Endothelial cell (in vitro differentiated cells): Measurements from ENCODE around the gene R3HDML. TPM values are rescaled to one million over a fixed set of nuclear protein-coding genes. Genes with fewer than 3 reads are reported as not detected.

Experiments used
- DNase-seq: peaks from one replicate; pipeline ENCODE4 v3.0.0; 2021; ENCODE audit warnings: low spot score
- H3K27ac Mint-ChIP-seq: one replicate; pipeline ENCODE4 v1.8.0; 2021; ENCODE audit warnings: mixed read lengths, inconsistent platforms; ENCODE audit not compliant: unreplicated experiment
- H3K27me3 Mint-ChIP-seq: one replicate; pipeline ENCODE4 v1.8.0; 2021; ENCODE audit warnings: mild to moderate bottlenecking, moderate library complexity, mixed read lengths, inconsistent platforms; ENCODE audit not compliant: unreplicated experiment
- H3K36me3 Mint-ChIP-seq: one replicate; pipeline ENCODE4 v1.8.0; 2021; ENCODE audit warnings: mild to moderate bottlenecking, low read depth, mixed read lengths, inconsistent platforms; ENCODE audit not compliant: unreplicated experiment
- H3K4me1 Mint-ChIP-seq: one replicate; pipeline ENCODE4 v1.8.0; 2021; ENCODE audit warnings: mild to moderate bottlenecking, mixed read lengths, inconsistent platforms; ENCODE audit not compliant: unreplicated experiment
- H3K4me3 Mint-ChIP-seq: one replicate; pipeline ENCODE4 v1.8.0; 2021; ENCODE audit warnings: mild to moderate bottlenecking, mixed read lengths, inconsistent platforms; ENCODE audit not compliant: unreplicated experiment
- H3K9me3 Mint-ChIP-seq: one replicate; pipeline ENCODE4 v1.8.0; 2021; ENCODE audit warnings: mixed read lengths, inconsistent platforms; ENCODE audit not compliant: unreplicated experiment
- total RNA-seq: library from RNA; stranded (reverse); fragmentation: NEBNext Ultra II Directional; extraction: Animal tissue kit (Norgen Biotek cat#: 25700); gene quantifications from one replicate; pipeline ENCODE4 v1.2.1, GENCODE V29; 2021; ENCODE audit not compliant: unreplicated experiment
- TF ChIP-seq, protein P1 (sequence below): fragments of 200-600 bp; sonication (generic); IDR thresholded peaks from one replicate; pipeline ENCODE4 v1.5.0; 2021; ENCODE audit warnings: antibody characterized with exemption; ENCODE audit not compliant: unreplicated experiment

Gene R3HDML
- total RNA-seq, 1 donor from 2014 or later: not detected

DNA sequence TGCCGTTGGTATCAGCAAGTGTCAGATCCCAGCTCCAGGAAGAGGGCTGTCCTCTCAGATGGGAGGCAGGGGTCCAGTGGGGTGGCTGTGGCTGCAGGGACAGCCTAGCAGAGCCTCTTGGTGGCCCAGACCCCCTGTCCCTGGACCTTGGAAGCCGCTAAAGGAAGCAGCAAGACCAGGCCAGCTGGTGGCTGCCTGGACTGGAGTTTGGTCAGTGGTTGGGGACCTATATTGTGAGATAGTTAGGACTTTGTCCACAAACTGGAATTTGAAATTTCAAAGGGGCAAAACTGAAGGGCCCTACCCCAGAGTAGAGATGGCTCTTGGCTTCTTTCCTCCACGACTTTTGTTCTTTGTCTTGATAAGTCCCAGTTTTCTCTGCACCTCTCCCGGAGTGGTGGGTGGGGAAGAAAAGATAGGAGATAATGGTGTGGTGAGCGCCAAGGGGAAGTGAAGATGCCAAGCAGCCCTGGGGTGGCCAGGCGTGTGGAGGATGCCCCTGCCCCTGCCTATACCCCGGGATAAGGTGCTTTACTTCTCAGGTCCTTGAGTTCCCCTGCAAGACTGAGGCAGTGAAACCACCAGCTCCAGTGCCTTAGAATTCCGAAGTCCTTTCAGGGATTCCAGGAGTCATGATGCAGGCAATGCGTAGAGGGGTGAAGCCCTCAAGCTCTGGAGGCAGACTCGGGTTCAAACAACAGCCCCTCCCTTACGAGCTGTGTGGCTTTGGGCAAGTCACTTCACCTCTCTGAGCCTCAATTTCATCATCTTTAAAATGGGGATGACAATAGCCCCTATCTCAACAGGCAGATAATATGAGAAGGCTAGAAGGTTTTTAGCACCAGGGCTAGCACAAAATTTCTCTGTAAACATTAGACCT, 58.9 kb downstream of the R3HDML start:
- Mint-ChIP-seq H3K27ac (no peak overlapping the region), H3K4me3 (no peak overlapping the region), H3K4me1 (no peaks in the 10 kb centered on the region), H3K9me3 (no peaks in the 10 kb centered on the region), H3K27me3 (peaks cover 3% of the 10 kb centered on the region), H3K36me3 (no peaks in the 10 kb centered on the region)
- DNase-seq: no peak
- TF ChIP-seq, protein P1, sequence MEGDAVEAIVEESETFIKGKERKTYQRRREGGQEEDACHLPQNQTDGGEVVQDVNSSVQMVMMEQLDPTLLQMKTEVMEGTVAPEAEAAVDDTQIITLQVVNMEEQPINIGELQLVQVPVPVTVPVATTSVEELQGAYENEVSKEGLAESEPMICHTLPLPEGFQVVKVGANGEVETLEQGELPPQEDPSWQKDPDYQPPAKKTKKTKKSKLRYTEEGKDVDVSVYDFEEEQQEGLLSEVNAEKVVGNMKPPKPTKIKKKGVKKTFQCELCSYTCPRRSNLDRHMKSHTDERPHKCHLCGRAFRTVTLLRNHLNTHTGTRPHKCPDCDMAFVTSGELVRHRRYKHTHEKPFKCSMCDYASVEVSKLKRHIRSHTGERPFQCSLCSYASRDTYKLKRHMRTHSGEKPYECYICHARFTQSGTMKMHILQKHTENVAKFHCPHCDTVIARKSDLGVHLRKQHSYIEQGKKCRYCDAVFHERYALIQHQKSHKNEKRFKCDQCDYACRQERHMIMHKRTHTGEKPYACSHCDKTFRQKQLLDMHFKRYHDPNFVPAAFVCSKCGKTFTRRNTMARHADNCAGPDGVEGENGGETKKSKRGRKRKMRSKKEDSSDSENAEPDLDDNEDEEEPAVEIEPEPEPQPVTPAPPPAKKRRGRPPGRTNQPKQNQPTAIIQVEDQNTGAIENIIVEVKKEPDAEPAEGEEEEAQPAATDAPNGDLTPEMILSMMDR: no peak

DNA sequence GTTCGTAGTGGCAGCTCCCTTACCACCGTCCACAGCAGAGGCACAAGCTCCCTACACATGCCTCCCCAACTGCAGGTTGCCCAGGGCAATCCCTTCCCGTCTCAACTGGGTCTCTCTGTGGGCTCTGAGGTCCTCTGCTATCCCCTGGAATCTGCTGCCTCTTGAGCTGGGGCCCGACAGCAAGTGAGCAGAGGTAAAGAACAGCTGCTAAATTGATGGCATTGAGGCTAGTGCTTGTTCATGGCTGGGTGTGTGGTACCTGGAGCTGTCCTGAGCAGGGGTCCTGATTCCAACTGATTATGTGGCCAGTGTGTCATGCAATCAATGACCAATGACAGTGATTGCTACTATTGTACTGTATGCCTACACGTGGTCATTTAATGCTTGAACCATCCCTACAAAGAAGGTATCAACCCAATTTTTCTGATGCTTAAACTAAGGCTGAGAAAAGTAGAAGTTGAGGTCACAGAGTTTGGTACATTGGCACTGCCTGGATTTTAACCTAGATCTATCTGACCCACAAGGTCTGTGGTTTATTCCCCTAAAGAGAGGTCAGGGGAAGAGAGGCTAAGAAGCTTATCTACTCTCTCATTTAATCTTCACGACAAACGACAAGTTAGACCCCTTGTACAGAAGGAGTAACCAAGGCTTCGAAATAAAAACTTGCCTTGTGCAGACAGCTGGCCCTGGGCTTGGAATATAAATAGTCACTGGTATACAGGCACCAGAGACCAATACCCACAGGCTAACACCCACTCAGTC, 59.7 kb downstream of the R3HDML start:
- Mint-ChIP-seq H3K36me3 (no peaks in the 10 kb centered on the region), H3K4me3 (no peak overlapping the region), H3K4me1 (no peaks in the 10 kb centered on the region), H3K27me3 (peaks cover 2% of the 10 kb centered on the region), H3K9me3 (no peaks in the 10 kb centered on the region), H3K27ac (no peak overlapping the region)
- TF ChIP-seq, protein P1: no peak
- DNase-seq: no peak

DNA sequence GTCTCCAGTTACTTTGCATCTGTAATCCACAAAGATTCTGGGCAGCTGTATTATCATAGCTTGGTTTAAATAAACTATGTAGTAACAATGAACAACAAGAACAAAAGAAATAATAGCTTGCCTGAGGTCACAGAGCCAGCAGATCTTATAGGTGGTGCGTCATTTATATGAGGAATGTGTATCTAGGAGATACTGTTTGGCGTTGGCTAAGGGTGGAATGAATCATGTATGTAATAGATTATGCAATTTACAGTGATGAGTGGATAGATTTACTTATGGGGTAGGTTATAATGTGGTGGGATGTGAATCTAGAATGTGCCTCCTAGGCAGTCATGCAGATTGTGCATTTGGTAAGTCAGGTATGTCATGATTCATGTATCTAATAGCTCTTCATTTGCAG, 61.5 kb downstream of the R3HDML start:
- no peak overlapping the region for H3K27ac Mint-ChIP-seq

DNA sequence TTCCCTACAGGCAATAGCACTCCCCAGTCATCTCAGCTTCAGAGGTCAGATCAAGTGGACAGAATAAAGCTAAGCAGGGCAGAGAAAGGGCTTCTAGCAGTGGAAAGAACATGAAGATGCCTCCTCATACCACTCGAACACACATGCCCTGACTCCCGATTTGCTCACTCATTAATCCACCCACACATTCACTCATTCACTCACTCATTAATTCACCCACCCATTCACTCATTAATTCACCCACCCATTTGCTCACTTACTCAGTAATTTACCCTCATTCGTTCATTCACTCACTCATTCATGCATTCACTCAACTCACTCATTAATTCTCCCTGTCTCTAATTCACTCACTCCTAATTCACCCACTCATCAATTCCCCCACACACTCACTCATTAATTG, 62.6 kb downstream of the R3HDML start:
- TF ChIP-seq, protein P1: no peak
- DNase-seq: no peak
- Mint-ChIP-seq H3K4me1 (no peaks in the 10 kb centered on the region), H3K27me3 (peaks cover 2% of the 10 kb centered on the region), H3K4me3 (no peak overlapping the region), H3K9me3 (no peaks in the 10 kb centered on the region), H3K36me3 (peaks cover 2% of the 10 kb centered on the region), H3K27ac (no peak overlapping the region)

More for the DNA sequence above, 61.5 kb downstream of the R3HDML start:
- Mint-ChIP-seq H3K4me1 (no peaks in the 10 kb centered on the region), H3K9me3 (no peaks in the 10 kb centered on the region), H3K27me3 (peaks cover 2% of the 10 kb centered on the region), H3K4me3 (no peak overlapping the region), H3K36me3 (no peaks in the 10 kb centered on the region)
- DNase-seq: no peak
- TF ChIP-seq, protein P1: no peak

DNA sequence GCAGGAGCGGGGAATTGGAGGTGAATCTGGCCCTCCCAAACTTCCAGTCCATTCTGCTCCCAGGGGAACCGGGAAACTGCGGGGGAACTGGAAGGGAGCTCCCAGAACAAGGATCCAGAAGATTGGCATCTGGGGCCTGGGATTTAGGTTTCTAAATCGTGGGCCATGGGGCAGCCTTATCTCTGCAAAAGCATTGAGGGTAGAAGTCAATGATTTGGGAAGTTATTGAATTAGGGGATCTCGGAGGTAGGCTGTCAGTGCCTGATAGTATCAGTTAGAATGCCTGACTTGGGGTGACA, 63.8 kb downstream of the R3HDML start:
- peaks cover 5% of the 10 kb centered on the region for H3K27me3 Mint-ChIP-seq
- no peak for DNase-seq
- H3K4me1 Mint-ChIP-seq: no peaks in the 10 kb centered on the region
- H3K36me3 Mint-ChIP-seq: peaks cover 4% of the 10 kb centered on the region
- TF ChIP-seq, protein P1: no peak
- H3K9me3 Mint-ChIP-seq: no peaks in the 10 kb centered on the region
- no peak overlapping the region for H3K4me3 Mint-ChIP-seq
- H3K27ac Mint-ChIP-seq: no peak overlapping the region
